Esophagus muscularis mucosa (tissue), 4 donors: ENCODE results near the gene DAB2IP. TPM values are rescaled to one million over a fixed set of nuclear protein-coding genes. Genes with fewer than 3 reads are reported as not detected.

Source experiments
- DNase-seq: peaks from one replicate; pipeline ENCODE4 v3.0.0-alpha.2; 2017; ENCODE audit errors: extremely low spot score
- H3K27ac ChIP-seq, 4 donors: fragments of 200-600 bp; sonication (generic); replicated peaks in 1 of 4; 1 replicate in 3 of 4; 2 replicates in 1 of 4; pipeline ENCODE4 v1.5.1; 2016 to 2019; ENCODE audit warnings: mild to moderate bottlenecking in 1 of 4
- H3K27me3 ChIP-seq, 4 donors: fragments of 200-600 bp; sonication (generic); one replicate each; pipeline versions ENCODE4 v1.5.1 to v1.6.0; 2016 to 2019
- H3K36me3 ChIP-seq, 4 donors: fragments of 200-600 bp; sonication (generic); one replicate each; pipeline ENCODE4 v1.5.1; 2016 to 2019
- H3K4me1 ChIP-seq, 4 donors: fragments of 200-600 bp; sonication (generic); one replicate each; pipeline ENCODE4 v1.5.1; 2016 to 2019
- H3K4me3 ChIP-seq, 4 donors: fragments of 200-600 bp; sonication (generic); 1 replicate in 2 of 4; 2 replicates in 2 of 4; pipeline ENCODE4 v1.5.1; 2016 to 2019; ENCODE audit warnings: mild to moderate bottlenecking in 4 of 4, moderate library complexity in 1 of 4
- H3K9me3 ChIP-seq, 4 donors: fragments of 200-600 bp; sonication (generic); 1 replicate in 3 of 4; 2 replicates in 1 of 4; pipeline ENCODE4 v1.5.1; 2016 to 2019
- EP300 ChIP-seq: sonication (generic); formaldehyde crosslinking; IDR thresholded peaks from one replicate; pipeline ENCODE4 v1.6.1; 2017; ENCODE audit warnings: antibody characterized with exemption
- POLR2A ChIP-seq: fragments of 450-650 bp; IDR thresholded peaks from one replicate; pipeline ENCODE4 v1.6.1; 2017; ENCODE audit warnings: antibody characterized with exemption, moderate library complexity, mild to moderate bottlenecking, low read depth
- POLR2AphosphoS5 ChIP-seq, 2 donors: sonication (generic); formaldehyde crosslinking; IDR thresholded peaks; one replicate each; pipeline ENCODE4 v1.6.1; 2017; ENCODE audit warnings: antibody characterized with exemption in 2 of 2
- WGBS: methylation state at CpG from one replicate; pipeline ENCODE4 v1.1.5; 2018; 5-methylcytosine and 5-hydroxymethylcytosine counted together
- intact Hi-C: fragments of 100-400 bp; cut with DNase I; formaldehyde crosslinking; loops from one replicate; pipeline ENCODE4 v1.15.1; 2023
- total RNA-seq, 4 donors: library from RNA; depleted of rRNA; stranded (reverse); fragments of >200 nt; gene quantifications; one replicate each; pipeline versions ENCODE4 v1.1.0 to v1.2.1, GENCODE V29; 2016
- TF ChIP-seq, protein P1 (sequence below), 3 experiments: fragments of 200-600 bp in 2 of 3; fragments of 450-650 bp in 1 of 3; sonication (generic) in 2 of 3; IDR thresholded peaks; one replicate each; pipeline ENCODE4 v1.5.1; 2017 to 2019; ENCODE audit warnings: antibody characterized with exemption in 3 of 3, mild to moderate bottlenecking in 2 of 3, moderate library complexity in 1 of 3

Gene DAB2IP
- total RNA-seq, 4 donors from 2014 or later, result 41.7 to 102 (median 62.4) TPM

- H3K4me3 ChIP-seq, result no peak overlapping the region
- H3K27me3 ChIP-seq, result no peaks in the 10 kb centered on the region
- no peak for DNase-seq
- H3K9me3 ChIP-seq, result no peaks in the 10 kb centered on the region
- TF ChIP-seq POLR2A (no peak), EP300 (no peak), POLR2AphosphoS5 (IDR thresholded peaks at IDR 0.05) (no peak)
- TF ChIP-seq, protein P1, sequence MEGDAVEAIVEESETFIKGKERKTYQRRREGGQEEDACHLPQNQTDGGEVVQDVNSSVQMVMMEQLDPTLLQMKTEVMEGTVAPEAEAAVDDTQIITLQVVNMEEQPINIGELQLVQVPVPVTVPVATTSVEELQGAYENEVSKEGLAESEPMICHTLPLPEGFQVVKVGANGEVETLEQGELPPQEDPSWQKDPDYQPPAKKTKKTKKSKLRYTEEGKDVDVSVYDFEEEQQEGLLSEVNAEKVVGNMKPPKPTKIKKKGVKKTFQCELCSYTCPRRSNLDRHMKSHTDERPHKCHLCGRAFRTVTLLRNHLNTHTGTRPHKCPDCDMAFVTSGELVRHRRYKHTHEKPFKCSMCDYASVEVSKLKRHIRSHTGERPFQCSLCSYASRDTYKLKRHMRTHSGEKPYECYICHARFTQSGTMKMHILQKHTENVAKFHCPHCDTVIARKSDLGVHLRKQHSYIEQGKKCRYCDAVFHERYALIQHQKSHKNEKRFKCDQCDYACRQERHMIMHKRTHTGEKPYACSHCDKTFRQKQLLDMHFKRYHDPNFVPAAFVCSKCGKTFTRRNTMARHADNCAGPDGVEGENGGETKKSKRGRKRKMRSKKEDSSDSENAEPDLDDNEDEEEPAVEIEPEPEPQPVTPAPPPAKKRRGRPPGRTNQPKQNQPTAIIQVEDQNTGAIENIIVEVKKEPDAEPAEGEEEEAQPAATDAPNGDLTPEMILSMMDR (IDR thresholded peaks at IDR 0.05), result no peak
- H3K27ac ChIP-seq, result peak overlapping the region in 2 of 4 donors; percentile 18 to 29
- WGBS, result 54% methylated on average over 12 of the region's 16 CpGs
- peaks cover 59 to 63% (median 62%) of the 10 kb centered on the region in 4 donors for H3K4me1 ChIP-seq
- H3K36me3 ChIP-seq, result peaks cover 25 to 49% (median 45%) of the 10 kb centered on the region in 4 donors
- intact Hi-C loops, result loop anchor here (5.0 to 10.0 kb wide), 2 partner anchors 59 to 128 kb away; no protein-coding TSS in a partner anchor
Observed at GRCh38 chr9:121756474-121757280, 105.2 kb downstream of the DAB2IP start.

- H3K27me3 ChIP-seq, result no peaks in the 10 kb centered on the region
- intact Hi-C loops, result loop anchor here (5.0 to 10.0 kb wide), 2 partner anchors 60 to 128 kb away; no protein-coding TSS in a partner anchor
- peaks cover 54 to 58% (median 57%) of the 10 kb centered on the region in 4 donors for H3K4me1 ChIP-seq
- peak overlapping the region in 1 of 4 donors; percentile 29 for H3K27ac ChIP-seq
- DNase-seq, result no peak
- H3K4me3 ChIP-seq, result no peak overlapping the region
- TF ChIP-seq, protein P1 (IDR thresholded peaks at IDR 0.05), result no peak
- TF ChIP-seq POLR2A (no peak), POLR2AphosphoS5 (IDR thresholded peaks at IDR 0.05) (no peak), EP300 (no peak)
- H3K9me3 ChIP-seq, result no peaks in the 10 kb centered on the region
- peaks cover 25 to 55% (median 51%) of the 10 kb centered on the region in 4 donors for H3K36me3 ChIP-seq
- WGBS, result 100% methylated on average over 1 of the region's 1 CpG
Observed at GRCh38 chr9:121757281-121757585, 105.8 kb downstream of the DAB2IP start.

GRCh38 chr9:121758693-121759092, 107.3 kb downstream of the DAB2IP start:
- 82% methylated on average over 9 of the region's 9 CpGs for WGBS
- Histone ChIP-seq H3K4me1 (peaks cover 44 to 55% (median 46%) of the 10 kb centered on the region in 4 donors), H3K36me3 (peaks cover 32 to 69% (median 65%) of the 10 kb centered on the region in 4 donors), H3K27ac (no peak overlapping the region), H3K27me3 (no peaks in the 10 kb centered on the region), H3K9me3 (no peaks in the 10 kb centered on the region), H3K4me3 (no peak overlapping the region)
- DNase-seq, result no peak
- TF ChIP-seq POLR2A, result no peak
- TF ChIP-seq, protein P1 (IDR thresholded peaks at IDR 0.05), result no peak
- TF ChIP-seq EP300, result no peak
- no peak for TF ChIP-seq POLR2AphosphoS5 (IDR thresholded peaks at IDR 0.05)
- intact Hi-C loops, result loop anchor here (5.0 to 10.0 kb wide), 2 partner anchors 61 to 126 kb away; no protein-coding TSS in a partner anchor

GRCh38 chr9:121759996-121760395, 108.6 kb downstream of the DAB2IP start:
- H3K4me3 ChIP-seq, result no peak overlapping the region
- intact Hi-C loops, result loop anchor here (5.0 to 10.0 kb wide), 2 partner anchors 63 to 125 kb away; no protein-coding TSS in a partner anchor
- TF ChIP-seq POLR2AphosphoS5 (IDR thresholded peaks at IDR 0.05) (no peak), EP300 (no peak), POLR2A (no peak)
- TF ChIP-seq, protein P1 (IDR thresholded peaks at IDR 0.05), result no peak
- peaks cover 35 to 81% (median 75%) of the 10 kb centered on the region in 4 donors for H3K36me3 ChIP-seq
- no peak overlapping the region for H3K27ac ChIP-seq
- DNase-seq, result no peak
- no peaks in the 10 kb centered on the region for H3K27me3 ChIP-seq
- WGBS, result 94% methylated on average over 23 of the region's 23 CpGs
- peaks cover 44 to 55% (median 45%) of the 10 kb centered on the region in 4 donors for H3K4me1 ChIP-seq
- H3K9me3 ChIP-seq, result no peaks in the 10 kb centered on the region
